K562 (cell line): ENCODE results near the gene PRRT1. TPM values are rescaled to one million over a fixed set of nuclear protein-coding genes. Genes with fewer than 3 reads are reported as not detected.

Experiments
- ATAC-seq: fragments of 200-7000 bp; cut with Tn5 transposase; 3 replicates; pipeline ENCODE4 v1.9.1; 2020; ENCODE audit warnings: moderate library complexity
- BruUV-seq: library from RNA; stranded (reverse); fragments of 400-500 nt; replicated peaks from 2 replicates; lab custom pipeline; 2021; lab: Mats Ljungman, UMichigan
- CTCF ChIA-PET: fragments of 300-600 bp; formaldehyde crosslinking; extraction: SDS; loops from one replicate; lab custom pipeline; 2021; ENCODE audit warnings: low intra/inter-chr PET ratio; lab: Yijun Ruan, JAX
- POLR2A ChIA-PET: fragments of 300-600, 350-650 bp; sonication (Branson Sonifier 250); formaldehyde crosslinking; extraction: SDS; loops from one replicate; lab custom pipeline; 2021; ENCODE audit warnings: antibody characterized with exemption, inconsistent platforms; lab: Yijun Ruan, JAX
- DNase-seq, 4 experiments: peaks; one replicate each; pipeline versions ENCODE4 v3.0.0 to v3.0.0-alpha.2; 2011 to 2018; ENCODE audit warnings: low spot score in 3 of 4, mixed read lengths in 3 of 4; ENCODE audit errors: extremely low read depth in 1 of 4
- FAIRE-seq: peaks from 2 replicates; lab custom pipeline; 2011; peaks lifted over from hg19 to GRCh38; lab: Jason Lieb, UNC
- H2AFZ ChIP-seq: 2 replicates; pipeline ENCODE4 v1.6.0; 2011; ENCODE audit warnings: low read depth, low read length, control low read depth, inconsistent platforms
- H3K27ac ChIP-seq: fragments of 200-600 bp; 3 replicates; pipeline ENCODE4 v1.8.0; 2011; ENCODE audit warnings: low read depth, mild to moderate bottlenecking, control low read depth, inconsistent platforms, low read length, moderate library complexity, mixed read lengths; ENCODE audit errors: extremely low read depth
- H3K27me3 ChIP-seq, 2 experiments: fragments of 300-600 bp in 1 of 2; 2 replicates in 1 of 2; 3 replicates in 1 of 2; pipeline versions ENCODE4 v1.6.0 to v1.8.0; 2011; ENCODE audit warnings: inconsistent platforms in 2 of 2, low read length in 2 of 2, mild to moderate bottlenecking in 1 of 2, mixed read lengths in 1 of 2, moderate library complexity in 1 of 2; ENCODE audit not compliant: control insufficient read depth in 2 of 2, insufficient read depth in 2 of 2
- H3K36me3 ChIP-seq: fragments of 300-600 bp; 3 replicates; pipeline ENCODE4 v1.8.0; 2011; ENCODE audit warnings: mild to moderate bottlenecking, low read length, inconsistent platforms; ENCODE audit not compliant: control insufficient read depth, insufficient read depth
- H3K4me1 ChIP-seq, 2 experiments: fragments of 200-600 bp in 1 of 2; replicated peaks in 1 of 2; 2 replicates in 1 of 2; 3 replicates in 1 of 2; pipeline versions ENCODE4 v1.5.1 to v1.8.0; 2011; ENCODE audit warnings: inconsistent platforms in 2 of 2, low read length in 2 of 2, mild to moderate bottlenecking in 1 of 2, mixed read lengths in 1 of 2, moderate library complexity in 1 of 2; ENCODE audit not compliant: control insufficient read depth in 2 of 2, insufficient read depth in 2 of 2
- H3K4me2 ChIP-seq: 2 replicates; pipeline ENCODE4 v1.6.1; 2011; ENCODE audit warnings: low read length, control low read depth, inconsistent platforms, mixed read lengths; ENCODE audit not compliant: insufficient read depth
- H3K4me3 ChIP-seq: fragments of 200-600 bp; sonication (generic), shearing (Covaris generic); 2 replicates; pipeline ENCODE4 v1.5.1; 2016; ENCODE audit warnings: control low read depth, inconsistent platforms
- H3K79me2 ChIP-seq: fragments of 200-600 bp; 3 replicates; pipeline ENCODE4 v1.8.0; 2011; ENCODE audit warnings: low read length, inconsistent platforms; ENCODE audit not compliant: control insufficient read depth, insufficient read depth
- H3K9ac ChIP-seq, 2 experiments: 2 replicates each; pipeline versions ENCODE4 v1.6.0 to v1.6.1; 2011; ENCODE audit warnings: low read depth in 2 of 2, low read length in 2 of 2, control low read depth in 1 of 2, inconsistent platforms in 1 of 2, mild to moderate bottlenecking in 1 of 2, mixed read lengths in 1 of 2; ENCODE audit not compliant: insufficient read depth in 1 of 2
- H3K9me1 ChIP-seq: one replicate; pipeline ENCODE4 v1.6.0; 2011; ENCODE audit warnings: inconsistent platforms, mild to moderate bottlenecking, low read length, moderate library complexity; ENCODE audit not compliant: control insufficient read depth, insufficient read depth
- H3K9me3 ChIP-seq: replicated peaks from 2 replicates; pipeline ENCODE4 v1.5.1; 2011; ENCODE audit warnings: low read depth, low read length, inconsistent platforms; ENCODE audit not compliant: control insufficient read depth, insufficient read depth
- H4K20me1 ChIP-seq: replicated peaks from 2 replicates; pipeline ENCODE4 v1.6.1; 2011; ENCODE audit warnings: low read length, inconsistent platforms, mixed read lengths; ENCODE audit not compliant: control insufficient read depth, insufficient read depth
- CEBPZ ChIP-seq: fragments of 150-350 bp; IDR thresholded peaks from 2 replicates; pipeline ENCODE4 v1.6.1; 2014; ENCODE audit warnings: low read depth, mild to moderate bottlenecking, low read length, borderline replicate concordance
- CHD1 ChIP-seq: fragments of 200-600 bp; sonication (generic); IDR thresholded peaks from one replicate; pipeline ENCODE4 v1.6.1; 2012; ENCODE audit warnings: mild to moderate bottlenecking, moderate library complexity, low read length, inconsistent platforms
- CREB1 ChIP-seq, 2 experiments: sonication (generic) in 1 of 2; formaldehyde crosslinking in 1 of 2; IDR thresholded peaks; 2 replicates each; pipeline versions ENCODE4 v1.6.1 to v1.8.0; 2012 to 2022; ENCODE audit warnings: inconsistent platforms in 1 of 2, mild to moderate bottlenecking in 1 of 2, missing genetic modification reagents in 1 of 2, moderate library complexity in 1 of 2
- CXXC5 ChIP-seq: fragments of 250-450 bp; sonication (Bioruptor Pico); IDR thresholded peaks from 2 replicates; pipeline ENCODE4 v1.8.0; 2022; ENCODE audit warnings: inconsistent platforms, mild to moderate bottlenecking, moderate library complexity
- HMG20A ChIP-seq: fragments of 450-650 bp; formaldehyde crosslinking; conservative IDR thresholded peaks from 2 replicates; pipeline ENCODE4 v1.4.0; 2020; ENCODE audit warnings: mild to moderate bottlenecking, mixed read lengths
- LEF1 ChIP-seq: fragments of 450-650 bp; IDR thresholded peaks from 2 replicates; pipeline ENCODE4 v1.6.1; 2016; ENCODE audit warnings: mild to moderate bottlenecking
- NBN ChIP-seq: fragments of 450-650 bp; IDR thresholded peaks from 2 replicates; pipeline ENCODE4 v1.6.1; 2016; ENCODE audit warnings: low read depth, mild to moderate bottlenecking
- PCBP2 ChIP-seq: fragments of 200-400 bp; formaldehyde crosslinking; IDR thresholded peaks from 2 replicates; pipeline ENCODE4 v1.6.1; 2018; ENCODE audit warnings: low read length, low read depth, mild to moderate bottlenecking, moderate library complexity; ENCODE audit not compliant: poor library complexity, severe bottlenecking
- RAD21 ChIP-seq, 2 experiments: fragments of 250-450 bp in 1 of 2; fragments of 450-650 bp in 1 of 2; sonication (Bioruptor Pico) in 1 of 2; formaldehyde crosslinking in 1 of 2; IDR thresholded peaks in 1 of 2; conservative IDR thresholded peaks in 1 of 2; 2 replicates each; pipeline versions ENCODE4 v1.4.0 to v1.8.0; 2020 to 2022; ENCODE audit warnings: mild to moderate bottlenecking in 2 of 2, moderate library complexity in 1 of 2
- YBX1 ChIP-seq: fragments of 450-650 bp; IDR thresholded peaks from 2 replicates; pipeline ENCODE4 v1.7.1; 2016; ENCODE audit warnings: mild to moderate bottlenecking
- ZBTB11 ChIP-seq, 3 experiments: fragments of 200-800 bp in 1 of 3; fragments of 250-450 bp in 1 of 3; fragments of 450-650 bp in 1 of 3; sonication (Bioruptor Pico) in 1 of 3; sonication (Bioruptor generic) in 1 of 3; formaldehyde crosslinking in 1 of 3; IDR thresholded peaks; 2 replicates each; pipeline versions ENCODE4 v1.6.1 to v1.8.0; 2016 to 2022; ENCODE audit warnings: mild to moderate bottlenecking in 2 of 3, missing genetic modification characterization in 2 of 3, missing compliant biosample characterization in 1 of 3, moderate library complexity in 1 of 3
- ZNF263 ChIP-seq: sonication (generic); formaldehyde crosslinking; IDR thresholded peaks from 2 replicates; pipeline ENCODE4 v1.8.0; 2022; ENCODE audit warnings: mild to moderate bottlenecking, missing genetic modification reagents, borderline replicate concordance
- WGBS: fragments of 100-300 bp; shearing (Covaris generic); methylation state at CpG from one replicate; pipeline ENCODE4 v1.1.6; 2016; ENCODE audit warnings: low coverage, mixed read lengths; ENCODE audit not compliant: insufficient coverage; ENCODE audit errors: missing lambda C conversion rate; 5-methylcytosine and 5-hydroxymethylcytosine counted together
- in situ Hi-C: fragments of 300-500 bp; cut with MboI; formaldehyde crosslinking; loops from 4 replicates; pipeline ENCODE4 v1.15.0; 2018; ENCODE audit warnings: inconsistent platforms, mixed read lengths
- intact Hi-C: fragments of 100-400 bp; cut with micrococcal nuclease; formaldehyde crosslinking; loops from 2 replicates; pipeline ENCODE4 v1.14.2; 2022
- polyA plus RNA-seq, 8 experiments: library from polyadenylated mRNA; depleted of rRNA in 4 of 8; stranded (reverse) in 5 of 8; unstranded in 3 of 8; fragments of >200 nt; fragmentation: Nextera tagmentation in 2 of 8; fragmentation: Illumina TruSeq in 1 of 8; extraction: Ambion mirVana in 2 of 8; extraction: Trizol in 1 of 8; gene quantifications; 2 replicates each; pipeline versions ENCODE4 v1.2.1 to v1.2.3, GENCODE V29; 2011 to 2014; ENCODE audit warnings: inconsistent platforms in 1 of 8, missing spikeins in 1 of 8
- total RNA-seq, 7 experiments: library from RNA; depleted of rRNA in 6 of 7; stranded (reverse); fragments of >200 nt in 6 of 7; fragmentation: Illumina TruSeq in 2 of 7; extraction: Trizol in 2 of 7; gene quantifications; 2 replicates each; pipeline versions ENCODE4 v1.2.1 to v1.2.3, GENCODE V29; 2011 to 2021; ENCODE audit warnings: low replicate concordance in 1 of 7

Gene PRRT1
- total and polyA plus RNA-seq, 9 of the 15 experiments (the other 6 are each of a cell fraction or from before 2014, with no cell fraction given): 0.14 to 3.5 (median 0.41) TPM

- Histone ChIP-seq H3K36me3 (peaks cover 35% of the 10 kb centered on the region; the same call in 2 of the 3 replicates), H3K9me1 (peaks cover under 1% of the 10 kb centered on the region), H3K4me3 (peak within 1 kb of the TSS; percentile 88), H3K4me1 (peaks cover 20 to 48% of the 10 kb centered on the region in 2 experiments), H3K79me2 (peaks cover 67% of the 10 kb centered on the region), H3K4me2 (peak within 1 kb of the TSS; percentile 100), H3K27ac (peak within 1 kb of the TSS; percentile 94), H3K9me3 (no peaks in the 10 kb centered on the region), H4K20me1 (no peaks in the 10 kb centered on the region), H3K9ac (peak within 1 kb of the TSS; percentile 86 to 95), H2AFZ (peak within 1 kb of the TSS; percentile 92), H3K27me3 (no peaks in the 10 kb centered on the region)
- intact Hi-C loops (loop anchor here (1.0 to 10.0 kb wide), 4 partner anchors 19 to 511 kb away; partner anchors contain the start of genes C6orf47, CSNK2B, FKBPL and GPANK1), in situ Hi-C loops (no loop called here)
- DNase-seq (peak; percentile 88 to 99 (median 94)), ATAC-seq (peak; percentile 83), FAIRE-seq (peak; percentile 74)
- 1% methylated on average over 20 of the region's 27 CpGs for WGBS
- no TSS peak for BruUV-seq
- CTCF ChIA-PET: interaction anchor here (0.9 kb wide), 1 partner anchor 19 kb away, joined by 3 read pairs; no protein-coding TSS in a partner anchor
- POLR2A ChIA-PET: interaction anchor here (1.0 to 4.5 kb wide), 6 partner anchors 8 to 46 kb away, joined by 3 to 30 read pairs (median 8); partner anchors contain the start of genes EGFL8, FKBPL and PBX2
- TF ChIP-seq CHD1 (peak; percentile 66), ZNF263 (CRISPR knock-in tag) (peak; percentile 12; the same call in 1 of the 2 replicates), HMG20A (no peak), PCBP2 (peak; percentile 36), CREB1 (IDR thresholded peaks at IDR 0.05) (0 out of 2 replicates have a peak, but pooled peaks have one; percentile 40), CREB1 (CRISPR knock-in tag; IDR thresholded peaks at IDR 0.05) (no peak; the same call in 1 of the 2 replicates), CXXC5 (peak; percentile 50; the same call in 1 of the 2 replicates), RAD21 (CRISPR knock-in tag; conservative IDR thresholded peaks at IDR 0.05 in 1 of 2, IDR thresholded peaks at IDR 0.05 in 1 of 2) (no peak), ZBTB11 (CRISPR knock-in tag; IDR thresholded peaks at IDR 0.05) (peak in 1 of 3 experiments; percentile 30; a peak in 1 of 6 replicates), NBN (peak; percentile 85), CEBPZ (no peak), LEF1 (0 out of 2 replicates have a peak, but pooled peaks have one; percentile 46), YBX1 (peak; percentile 60; the same call in 1 of the 2 replicates)
These were observed 24.2 kb upstream of the PRRT1 start, which contains the start of gene AGPAT1 for GRCh38 chr6:32175711-32176475. AGPAT1 (minus strand) TSS chr6:32176084; CDS start chr6:32171496, 4,588 bp downstream.
